Activated T-helper 17 cell treated with anti-CD3 and anti-CD28 coated beads, Interleukin-2, amount 50 U/mL, for 72 hours (primary cell): ENCODE measurements around the gene NFYC. TPM values are rescaled to one million over a fixed set of nuclear protein-coding genes. Genes with fewer than 3 reads are reported as not detected.
"Not testable (repeated sequence)": the region's sequence is repeated elsewhere in the genome, so short reads cannot be mapped to it uniquely, and the experiment has no call there.

Experiments
- ATAC-seq: fragments of 150-1000 bp; cut with Tn5 transposase; replicated peaks from 2 replicates; pipeline ENCODE4 v1.10.0; 2021; ENCODE audit warnings: mild to moderate bottlenecking, moderate library complexity
- H3K27ac Mint-ChIP-seq: one replicate; pipeline ENCODE4 v1.8.0; 2022; ENCODE audit warnings: mixed read lengths
- H3K27me3 Mint-ChIP-seq: one replicate; pipeline ENCODE4 v1.8.0; 2022; ENCODE audit warnings: mixed read lengths
- H3K36me3 Mint-ChIP-seq: one replicate; pipeline ENCODE4 v1.8.0; 2022; ENCODE audit warnings: low read depth, mild to moderate bottlenecking, mixed read lengths
- H3K4me1 Mint-ChIP-seq: one replicate; pipeline ENCODE4 v1.8.0; 2022; ENCODE audit warnings: mixed read lengths
- H3K4me3 Mint-ChIP-seq: one replicate; pipeline ENCODE4 v1.8.0; 2022; ENCODE audit warnings: mild to moderate bottlenecking, mixed read lengths
- H3K9me3 Mint-ChIP-seq: one replicate; pipeline ENCODE4 v1.8.0; 2022; ENCODE audit warnings: mixed read lengths
- total RNA-seq, 2 donors: library from RNA; stranded (reverse); gene quantifications; one replicate each; pipeline ENCODE4 v1.2.3, GENCODE V29; 2022

NFYC gene
- total RNA-seq, 2 donors from 2014 or later, result 61.2 to 65.2 TPM

- ATAC-seq, result no peak
- H3K4me3 Mint-ChIP-seq, result no peak overlapping the region
- peaks cover 35% of the 10 kb centered on the region for H3K36me3 Mint-ChIP-seq
- H3K4me1 Mint-ChIP-seq, result peaks cover 11% of the 10 kb centered on the region
- H3K9me3 Mint-ChIP-seq, result no peaks in the 10 kb centered on the region
- no peak overlapping the region for H3K27ac Mint-ChIP-seq
- no peaks in the 10 kb centered on the region for H3K27me3 Mint-ChIP-seq
Observed at GRCh38 chr1:40687661-40688060, 3.8 kb upstream of the NFYC start.

- no peak for ATAC-seq
- peaks cover 27% of the 10 kb centered on the region for H3K4me1 Mint-ChIP-seq
- H3K36me3 Mint-ChIP-seq, result peaks cover 43% of the 10 kb centered on the region
- H3K4me3 Mint-ChIP-seq, result no peak overlapping the region
- no peaks in the 10 kb centered on the region for H3K27me3 Mint-ChIP-seq
- H3K27ac Mint-ChIP-seq, result no peak overlapping the region
- H3K9me3 Mint-ChIP-seq, result no peaks in the 10 kb centered on the region
Observed at GRCh38 chr1:40689737-40690136, 1.8 kb upstream of the NFYC start.

GRCh38 chr1:40690771-40691537, 550 bp upstream of the NFYC start:
- Mint-ChIP-seq H3K27ac (peak overlapping the region; percentile 97), H3K4me1 (peaks cover 28% of the 10 kb centered on the region), H3K36me3 (peaks cover 48% of the 10 kb centered on the region), H3K9me3 (no peaks in the 10 kb centered on the region), H3K27me3 (no peaks in the 10 kb centered on the region), H3K4me3 (peak overlapping the region; percentile 96)
- ATAC-seq, result no peak

- no peaks in the 10 kb centered on the region for H3K27me3 Mint-ChIP-seq
- ATAC-seq, result peak; percentile 18
- no peaks in the 10 kb centered on the region for H3K9me3 Mint-ChIP-seq
- H3K4me3 Mint-ChIP-seq, result peak overlapping the region; percentile 96
- peaks cover 49% of the 10 kb centered on the region for H3K36me3 Mint-ChIP-seq
- H3K4me1 Mint-ChIP-seq, result peaks cover 40% of the 10 kb centered on the region
- H3K27ac Mint-ChIP-seq, result peak overlapping the region; percentile 97
Observed at GRCh38 chr1:40692429-40692895, 958 bp downstream of the NFYC start.

- ATAC-seq, result no peak
- Mint-ChIP-seq H3K27ac (peak overlapping the region; percentile 97), H3K4me3 (peak overlapping the region; percentile 96), H3K27me3 (no peaks in the 10 kb centered on the region), H3K4me1 (peaks cover 44% of the 10 kb centered on the region), H3K9me3 (no peaks in the 10 kb centered on the region), H3K36me3 (peaks cover 49% of the 10 kb centered on the region)
Observed at GRCh38 chr1:40693425-40693824, 1.9 kb downstream of the NFYC start.

GRCh38 chr1:40694353-40694874, 2.9 kb downstream of the NFYC start:
- no peaks in the 10 kb centered on the region for H3K27me3 Mint-ChIP-seq
- peak; percentile 25 for ATAC-seq
- peaks cover 54% of the 10 kb centered on the region for H3K36me3 Mint-ChIP-seq

GRCh38 chr1:40696294-40696693, 4.8 kb downstream of the NFYC start:
- ATAC-seq, result no peak
- Mint-ChIP-seq H3K4me1 (peaks cover 55% of the 10 kb centered on the region), H3K36me3 (peaks cover 50% of the 10 kb centered on the region), H3K27ac (peak overlapping the region; percentile 79), H3K4me3 (peak overlapping the region; percentile 59), H3K27me3 (no peaks in the 10 kb centered on the region), H3K9me3 (no peaks in the 10 kb centered on the region)

More at GRCh38 chr1:40694353-40694874, 2.9 kb downstream of the NFYC start:
- Mint-ChIP-seq H3K4me3 (peak overlapping the region; percentile 96), H3K9me3 (no peaks in the 10 kb centered on the region), H3K4me1 (peaks cover 52% of the 10 kb centered on the region), H3K27ac (peak overlapping the region; percentile 97)

- peak overlapping the region; percentile 59 for H3K4me3 Mint-ChIP-seq
- ATAC-seq, result no peak
- no peaks in the 10 kb centered on the region for H3K27me3 Mint-ChIP-seq
- peak overlapping the region; percentile 79 for H3K27ac Mint-ChIP-seq
- no peaks in the 10 kb centered on the region for H3K9me3 Mint-ChIP-seq
- peaks cover 39% of the 10 kb centered on the region for H3K36me3 Mint-ChIP-seq
- H3K4me1 Mint-ChIP-seq, result peaks cover 50% of the 10 kb centered on the region
Observed at GRCh38 chr1:40697436-40697835, 5.9 kb downstream of the NFYC start.

GRCh38 chr1:40699787-40700186, 8.3 kb downstream of the NFYC start:
- ATAC-seq, result peak; percentile 98
- peak overlapping the region; percentile 76 for H3K4me3 Mint-ChIP-seq

GRCh38 chr1:40701684-40702083, 10.2 kb downstream of the NFYC start:
- Mint-ChIP-seq H3K27me3 (no peaks in the 10 kb centered on the region), H3K27ac (peak overlapping the region; percentile 7), H3K4me1 (peaks cover 35% of the 10 kb centered on the region), H3K36me3 (peaks cover 17% of the 10 kb centered on the region), H3K4me3 (no peak overlapping the region), H3K9me3 (no peaks in the 10 kb centered on the region)
- ATAC-seq, result no peak

More at GRCh38 chr1:40699787-40700186, 8.3 kb downstream of the NFYC start:
- no peaks in the 10 kb centered on the region for H3K9me3 Mint-ChIP-seq
- H3K27ac Mint-ChIP-seq, result peak overlapping the region; percentile 92
- no peaks in the 10 kb centered on the region for H3K27me3 Mint-ChIP-seq
- H3K36me3 Mint-ChIP-seq, result peaks cover 28% of the 10 kb centered on the region
- peaks cover 38% of the 10 kb centered on the region for H3K4me1 Mint-ChIP-seq

GRCh38 chr1:40702810-40703209, 11.3 kb downstream of the NFYC start:
- not testable (repeated sequence) for H3K36me3 Mint-ChIP-seq, H3K9me3 Mint-ChIP-seq, ATAC-seq, H3K4me3 Mint-ChIP-seq, H3K27me3 Mint-ChIP-seq
- Mint-ChIP-seq H3K4me1 (peaks cover 24% of the 10 kb centered on the region), H3K27ac (peak overlapping the region; percentile 7)

- H3K27me3 Mint-ChIP-seq, result no peaks in the 10 kb centered on the region
- peak overlapping the region; percentile 41 for H3K27ac Mint-ChIP-seq
Observed at GRCh38 chr1:40703316-40703715, 11.8 kb downstream of the NFYC start.

GRCh38 chr1:40704817-40705733, 13.6 kb downstream of the NFYC start:
- peaks cover 20% of the 10 kb centered on the region for H3K4me1 Mint-ChIP-seq
- H3K27me3 Mint-ChIP-seq, result no peaks in the 10 kb centered on the region
- no peaks in the 10 kb centered on the region for H3K9me3 Mint-ChIP-seq
- H3K27ac Mint-ChIP-seq, result peak overlapping the region; percentile 41
- no peaks in the 10 kb centered on the region for H3K36me3 Mint-ChIP-seq
- no peak for ATAC-seq
- no peak overlapping the region for H3K4me3 Mint-ChIP-seq

More at GRCh38 chr1:40703316-40703715, 11.8 kb downstream of the NFYC start:
- Mint-ChIP-seq H3K4me1 (peaks cover 24% of the 10 kb centered on the region), H3K36me3 (peaks cover 5% of the 10 kb centered on the region), H3K4me3 (no peak overlapping the region), H3K9me3 (no peaks in the 10 kb centered on the region)
- ATAC-seq, result no peak

- Mint-ChIP-seq H3K36me3 (peaks cover 7% of the 10 kb centered on the region), H3K27me3 (no peaks in the 10 kb centered on the region), H3K4me3 (no peak overlapping the region), H3K4me1 (peaks cover 32% of the 10 kb centered on the region), H3K27ac (peak overlapping the region; percentile 38), H3K9me3 (no peaks in the 10 kb centered on the region)
- no peak for ATAC-seq
Observed at GRCh38 chr1:40706626-40707025, 15.1 kb downstream of the NFYC start.
